GM18909 (cell line): Measurements from ENCODE around the gene CXorf65.

Experiments
- ATAC-seq: cut with Tn5 transposase; IDR thresholded peaks from one replicate; pipeline ENCODE4 v1.9.1; 2021; ENCODE audit warnings: mild to moderate bottlenecking; ENCODE audit not compliant: unreplicated experiment, poor library complexity

The CXorf65 gene

GRCh38 chrX:71107762-71108360 lies 1.3 kb upstream of the CXorf65 start:
- ATAC-seq = no peak

GRCh38 chrX:71107245-71107644 lies 705 bp upstream of the CXorf65 start:
- ATAC-seq = no peak

- ATAC-seq = no peak
These were observed 912 bp downstream of the CXorf65 start for GRCh38 chrX:71105628-71106027.

GRCh38 chrX:71103110-71103983 lies 3.2 kb downstream of the CXorf65 start:
- ATAC-seq = peak; percentile 45

- no peak for ATAC-seq
These were observed 4.2 kb downstream of the CXorf65 start for GRCh38 chrX:71102292-71102691.

GRCh38 chrX:71100581-71101505 lies 5.7 kb downstream of the CXorf65 start:
- ATAC-seq = no peak

- ATAC-seq = no peak
These were observed 6.8 kb downstream of the CXorf65 start for GRCh38 chrX:71099736-71100135.

- no peak for ATAC-seq
These were observed 7.5 kb downstream of the CXorf65 start for GRCh38 chrX:71098951-71099506.

- ATAC-seq = peak; percentile 52
These were observed 8.2 kb downstream of the CXorf65 start for GRCh38 chrX:71098302-71098701.

GRCh38 chrX:71096760-71097032 lies 9.8 kb downstream of the CXorf65 start:
- no peak for ATAC-seq

- ATAC-seq = no peak
These were observed 10.4 kb downstream of the CXorf65 start for GRCh38 chrX:71095981-71096759.

GRCh38 chrX:71095555-71095980 lies 11.0 kb downstream of the CXorf65 start, which contains the start of gene FOXO4:
TSS of gene FOXO4 (plus strand) at chrX:71095851. CDS start at chrX:71096529, 678 bp downstream.
- ATAC-seq = peak; percentile 83

- ATAC-seq = no peak
These were observed 11.5 kb downstream of the CXorf65 start for GRCh38 chrX:71095033-71095432.

GRCh38 chrX:71091263-71091662 lies 15.3 kb downstream of the CXorf65 start:
- ATAC-seq = no peak

GRCh38 chrX:71085900-71086299 lies 20.6 kb downstream of the CXorf65 start:
- no peak for ATAC-seq

- no peak for ATAC-seq
These were observed 23.7 kb downstream of the CXorf65 start for GRCh38 chrX:71082822-71083221.

- no peak for ATAC-seq
These were observed 24.4 kb downstream of the CXorf65 start for GRCh38 chrX:71082124-71082647.

- ATAC-seq = no peak
These were observed 25.0 kb downstream of the CXorf65 start for GRCh38 chrX:71081330-71082123.

GRCh38 chrX:71070531-71070930 lies 36.0 kb downstream of the CXorf65 start:
- no peak for ATAC-seq
